GOT3 (cell line): Measurements from ENCODE around the gene ARHGAP15.

Source experiments
- DNase-seq: peaks from one replicate; lab custom pipeline; 2025; ENCODE audit warnings: mixed read lengths; lab: John Stamatoyannopoulos, UW

ARHGAP15 gene

GRCh38 chr2:143768991-143769390, 639.8 kb downstream of the ARHGAP15 start:
- no peak for DNase-seq

DNA sequence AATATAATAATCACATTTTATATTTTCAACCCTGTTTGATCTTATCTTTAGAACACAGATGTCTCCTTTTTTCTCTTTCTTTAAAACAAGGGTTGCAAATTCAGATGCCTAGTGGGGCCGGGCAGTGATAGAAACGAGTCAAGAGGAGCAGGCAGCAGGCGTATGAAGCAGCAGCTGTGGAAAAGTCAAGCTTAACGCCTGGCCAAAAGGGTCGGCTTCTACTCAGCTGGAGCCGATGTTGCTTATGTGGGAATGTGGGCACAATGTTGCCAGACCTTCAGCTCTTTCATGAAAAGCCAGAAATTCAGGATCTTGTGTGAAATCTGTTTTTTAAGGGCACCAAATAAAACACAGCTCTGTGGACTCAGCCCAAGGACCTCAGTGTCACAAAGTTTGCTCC, 642.7 kb downstream of the ARHGAP15 start:
- no peak for DNase-seq

DNA sequence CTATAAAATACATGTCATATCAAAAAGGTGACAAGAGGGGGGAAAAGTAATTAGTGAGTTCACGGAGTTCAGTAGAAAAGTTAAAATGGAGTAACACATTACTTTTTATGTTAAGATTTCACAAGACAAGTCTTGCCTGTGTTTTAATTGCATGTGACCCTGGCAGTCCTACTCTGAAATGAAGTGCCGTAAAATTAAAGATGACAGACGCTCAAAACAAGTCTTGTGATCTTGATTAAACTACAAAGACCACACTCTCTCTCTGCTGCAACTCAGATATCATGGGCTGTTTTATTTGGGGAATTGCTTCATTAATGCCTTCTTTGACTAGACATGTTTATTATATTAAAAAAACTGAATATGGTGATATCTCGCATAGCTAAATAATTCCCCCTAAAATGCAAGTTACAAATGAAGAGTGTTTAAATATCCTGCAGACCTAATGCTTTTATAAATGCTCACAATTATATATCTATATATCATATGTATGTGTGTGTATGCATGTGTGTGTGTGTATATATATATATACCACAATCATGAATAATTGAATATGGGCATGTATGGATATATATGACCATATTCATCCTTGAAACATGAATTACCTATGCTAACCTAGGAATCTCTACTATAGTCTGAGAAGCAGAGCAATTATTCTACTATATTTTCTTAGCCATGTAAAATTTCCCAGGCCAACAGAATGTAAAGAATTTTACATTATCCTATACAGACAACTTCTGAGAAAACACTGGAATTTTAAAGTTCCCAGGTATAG, 647.5 kb downstream of the ARHGAP15 start:
- no peak for DNase-seq

DNA sequence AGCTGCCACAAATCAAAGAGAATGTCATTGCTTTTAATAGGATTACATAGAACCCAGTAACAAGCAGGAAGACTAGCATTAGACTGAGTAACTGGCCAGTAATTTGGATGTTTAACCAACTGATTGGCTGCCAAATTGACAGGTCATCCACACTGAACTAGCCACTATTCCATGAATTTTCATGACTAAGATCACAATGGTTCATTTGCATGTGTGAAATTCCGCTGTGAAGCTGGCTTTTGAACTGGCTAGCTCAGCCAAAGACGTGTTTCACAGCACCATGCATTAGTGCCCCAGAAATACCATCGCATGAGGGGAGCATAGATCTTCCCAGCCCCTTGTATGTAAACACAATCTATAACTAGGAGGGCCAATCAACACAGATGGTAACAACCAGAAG, 649.8 kb downstream of the ARHGAP15 start:
- no peak for DNase-seq

GRCh38 chr2:143786026-143786765, 657.0 kb downstream of the ARHGAP15 start:
- no peak for DNase-seq

- no peak for DNase-seq
These were observed 658.5 kb downstream of the ARHGAP15 start for GRCh38 chr2:143787674-143788073.

DNA sequence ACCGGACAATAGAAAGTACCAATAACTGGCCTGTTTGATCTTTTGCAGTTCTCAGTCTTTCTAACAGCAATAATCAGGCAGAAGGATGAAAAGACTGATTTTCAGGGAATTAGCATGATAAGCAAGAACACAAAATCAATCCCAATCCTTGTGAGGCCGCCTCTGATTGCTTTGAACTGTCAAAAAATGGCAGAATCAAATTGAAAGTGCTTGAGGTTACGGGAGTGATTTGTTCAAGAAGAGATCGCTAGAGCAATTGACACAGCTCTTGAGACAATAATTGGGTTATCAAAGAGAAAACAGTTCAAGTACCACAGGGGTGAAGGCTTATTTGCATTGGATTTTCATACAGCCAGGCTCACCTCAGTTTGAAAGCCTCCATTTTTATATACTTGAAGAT, 663.4 kb downstream of the ARHGAP15 start:
- no peak for DNase-seq

DNA sequence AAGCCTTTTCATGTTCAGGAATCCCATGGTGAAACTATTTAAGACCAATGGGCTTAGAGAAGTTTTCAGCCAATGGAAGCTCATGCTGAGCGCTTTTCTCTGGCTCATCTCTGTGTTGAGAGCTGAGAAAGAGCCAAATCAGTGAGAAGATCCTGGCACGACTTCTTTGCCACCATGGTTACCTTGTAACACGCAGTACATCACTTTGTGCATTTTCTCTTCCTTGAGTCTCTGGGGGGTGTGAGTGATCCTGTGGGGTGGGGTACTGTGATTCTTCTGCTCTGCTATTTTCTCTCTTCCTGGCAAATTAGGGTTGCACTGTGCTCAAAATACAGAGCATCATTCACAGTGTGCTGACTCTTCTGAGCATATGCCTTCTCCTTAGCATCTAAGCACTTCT, 664.2 kb downstream of the ARHGAP15 start:
- no peak for DNase-seq

DNA sequence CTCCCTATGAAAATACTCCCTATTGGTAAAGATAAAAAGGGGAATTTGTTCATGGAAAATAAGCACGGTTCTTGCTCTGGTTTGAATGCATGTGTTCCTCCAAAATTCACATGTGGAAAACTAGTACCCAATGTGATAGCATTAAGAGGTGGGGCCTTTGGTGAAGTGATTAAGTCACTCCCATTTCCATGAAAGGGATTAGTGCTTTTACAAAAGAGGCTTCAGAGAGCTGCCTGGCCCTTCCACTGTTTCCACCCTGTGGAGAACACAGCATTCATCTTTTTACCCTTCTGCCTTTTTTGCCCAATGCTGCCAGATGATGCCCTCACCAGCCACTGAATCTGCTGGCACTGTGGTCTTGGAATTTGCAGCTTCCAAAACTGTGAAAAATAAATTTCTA, 666.8 kb downstream of the ARHGAP15 start:
- no peak for DNase-seq

DNA sequence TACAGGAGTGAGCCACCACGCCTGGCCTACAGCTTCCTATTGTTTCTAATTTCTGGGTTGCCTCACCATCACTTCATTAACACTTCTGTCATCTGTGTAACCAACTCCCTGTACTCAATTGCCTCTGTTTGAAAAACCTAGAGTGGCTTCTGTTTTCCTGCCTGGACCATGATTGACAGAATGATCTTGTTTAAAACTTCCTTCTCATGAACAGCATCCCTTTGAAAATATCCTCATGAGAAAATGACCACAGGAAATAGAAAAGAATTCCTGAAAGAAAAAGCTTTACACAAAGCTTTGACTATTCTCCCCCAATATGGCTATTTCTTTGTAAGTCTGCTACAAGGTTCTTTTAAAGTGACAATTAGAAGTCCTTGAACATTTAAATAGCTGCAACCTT, 672.3 kb downstream of the ARHGAP15 start:
- DNase-seq = no peak

DNA sequence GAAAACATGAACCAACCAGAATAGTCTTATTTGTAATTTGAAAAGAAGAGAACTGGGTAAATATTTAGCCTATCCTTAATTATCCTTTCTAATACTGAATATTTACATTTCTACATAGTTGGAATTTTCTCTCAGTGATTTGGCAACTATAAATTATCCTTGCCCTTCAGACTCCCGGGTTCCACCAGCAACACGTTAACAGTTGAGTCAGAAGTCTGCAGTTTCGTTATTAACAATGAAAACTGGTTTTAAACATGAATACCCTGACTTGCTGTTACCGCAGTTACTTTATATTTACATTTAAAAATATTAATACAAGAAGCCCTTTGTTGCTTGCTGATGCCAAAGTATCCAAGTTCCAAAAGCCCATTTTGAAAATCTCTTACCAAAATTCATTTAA, 673.0 kb downstream of the ARHGAP15 start:
- DNase-seq = no peak

DNA sequence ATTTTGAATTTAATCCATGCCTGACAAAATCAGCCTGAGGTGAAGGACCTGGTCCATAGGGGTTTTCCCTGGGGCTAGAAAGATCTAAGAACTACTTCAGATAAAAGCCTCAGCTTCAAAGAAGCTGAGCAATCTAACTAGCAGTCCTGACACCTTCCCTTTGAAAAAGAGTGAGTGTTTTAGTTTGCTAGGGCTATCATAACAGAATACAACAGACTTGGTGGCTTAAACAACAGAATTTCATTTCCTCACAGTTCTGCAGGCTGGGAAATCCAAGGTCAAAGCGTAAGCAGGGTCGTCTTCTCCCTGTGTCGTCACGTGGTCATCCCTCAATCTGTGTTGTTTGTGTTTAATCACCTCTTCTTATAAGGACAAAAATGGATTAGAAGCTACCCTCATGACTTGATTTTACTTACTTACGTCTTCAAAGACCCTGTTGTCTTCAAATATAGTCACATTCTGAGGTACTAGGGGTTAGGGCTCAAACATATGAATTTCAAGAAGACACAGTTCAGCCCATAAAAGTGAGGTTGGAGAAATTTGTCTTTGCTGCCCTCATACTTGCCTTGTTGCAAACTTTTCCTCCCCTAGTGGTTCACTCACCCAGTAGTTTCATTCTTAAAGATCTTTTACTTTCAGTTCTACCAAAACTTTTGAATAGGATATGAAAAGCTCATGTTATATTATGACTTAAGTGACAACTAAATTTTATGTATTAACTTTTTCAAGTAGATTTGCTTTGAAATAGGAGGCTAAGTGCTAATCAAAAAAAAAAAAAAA, 673.8 kb downstream of the ARHGAP15 start:
- no peak for DNase-seq

DNA sequence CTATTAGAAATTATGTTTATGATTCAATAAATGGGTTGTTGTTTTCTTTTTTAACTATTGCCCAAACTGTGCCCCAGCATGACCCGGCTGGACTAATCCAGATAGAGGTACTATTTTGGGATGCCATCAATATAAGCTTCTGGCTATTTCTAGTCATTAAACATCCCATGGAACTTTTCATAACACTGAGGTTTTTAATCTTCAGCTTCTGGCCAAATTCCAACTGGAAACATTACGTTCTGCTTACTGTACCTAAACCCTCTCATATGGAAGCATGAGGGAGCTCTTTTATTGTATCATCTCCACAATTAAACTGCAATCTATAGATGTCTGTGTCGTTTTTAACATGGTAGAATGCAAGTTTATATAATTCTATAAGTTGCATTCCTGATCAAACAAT, 674.7 kb downstream of the ARHGAP15 start:
- DNase-seq = no peak

GRCh38 chr2:143805666-143806065, 676.4 kb downstream of the ARHGAP15 start:
- DNase-seq = no peak

GRCh38 chr2:143807192-143807591, 678.0 kb downstream of the ARHGAP15 start:
- DNase-seq = no peak

DNA sequence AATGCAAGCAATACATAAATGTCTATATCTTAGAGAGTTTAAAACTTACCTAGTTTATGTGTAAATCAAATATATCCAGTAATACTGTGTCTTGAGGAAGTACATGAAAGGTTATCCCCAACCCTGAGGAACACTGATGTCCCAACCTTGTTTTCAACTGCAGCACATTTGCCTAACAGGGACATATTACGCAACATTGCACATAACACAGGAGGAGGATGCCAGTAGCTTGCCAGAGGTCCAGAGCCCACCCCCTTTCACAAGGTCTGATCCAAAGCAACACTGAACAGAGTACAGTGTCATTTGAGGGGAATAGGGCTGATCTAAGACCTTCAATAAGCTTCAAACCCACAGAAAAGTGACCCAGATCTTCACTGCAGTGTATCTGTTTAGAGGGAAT, 678.5 kb downstream of the ARHGAP15 start:
- no peak for DNase-seq

DNA sequence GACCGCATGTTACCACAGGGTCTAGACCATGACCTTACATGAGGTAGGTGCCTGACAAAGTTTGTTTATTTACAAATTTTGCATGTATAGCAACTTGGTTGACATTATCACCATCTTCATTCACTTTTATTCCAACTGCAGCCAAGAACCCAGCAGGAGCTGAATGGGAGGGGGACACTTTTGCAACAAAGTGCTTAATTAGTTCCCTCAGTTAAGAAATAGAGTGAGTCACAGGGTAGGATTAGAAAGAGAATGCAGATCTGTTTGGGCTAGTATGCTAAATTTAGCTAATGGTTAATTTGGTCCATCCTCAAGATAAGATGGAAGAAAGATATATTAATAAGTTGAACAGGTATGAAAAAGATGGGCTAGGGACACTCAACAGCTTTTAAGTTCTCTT, 678.9 kb downstream of the ARHGAP15 start:
- no peak for DNase-seq

DNA sequence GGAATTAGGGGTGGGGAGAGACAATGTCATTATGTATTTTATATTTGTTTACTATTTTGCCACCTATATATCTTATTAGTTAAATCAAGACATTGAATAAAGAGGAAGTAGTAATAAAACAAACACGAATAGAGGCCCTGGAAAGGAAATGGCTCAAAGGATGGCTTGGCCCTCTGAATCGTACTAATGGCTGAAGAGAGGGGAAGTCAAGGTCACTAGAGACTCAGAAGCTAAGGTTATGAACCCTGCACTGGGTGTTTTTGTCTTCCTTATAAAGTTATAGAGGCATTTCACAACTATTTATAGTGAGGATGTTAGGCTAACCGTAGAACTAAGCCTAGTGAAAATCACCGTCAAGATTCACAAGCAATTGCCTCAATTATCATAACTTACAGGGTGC, 685.9 kb downstream of the ARHGAP15 start:
- no peak for DNase-seq

- no peak for DNase-seq
These were observed 687.7 kb downstream of the ARHGAP15 start for GRCh38 chr2:143816916-143817315.
